ENCODE measurements around the gene CENPS.

DNA sequence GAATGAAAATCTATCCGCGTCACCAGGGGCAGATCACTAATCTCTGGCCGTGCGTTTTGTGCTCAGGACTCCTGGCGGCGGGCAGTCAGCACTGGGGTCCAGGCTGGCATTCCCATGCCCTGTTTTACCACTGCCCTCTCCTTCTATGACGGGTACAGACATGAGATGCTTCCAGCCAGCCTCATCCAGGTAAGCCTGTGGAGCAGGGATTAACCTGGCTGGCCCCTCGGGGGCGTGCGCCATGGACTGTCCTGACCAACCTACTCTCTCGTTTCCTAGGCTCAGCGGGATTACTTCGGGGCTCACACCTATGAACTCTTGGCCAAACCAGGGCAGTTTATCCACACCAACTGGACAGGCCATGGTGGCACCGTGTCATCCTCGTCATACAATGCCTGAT lies 10.9 kb upstream of the CENPS start:
- TF ChIP-seq, protein P1, sequence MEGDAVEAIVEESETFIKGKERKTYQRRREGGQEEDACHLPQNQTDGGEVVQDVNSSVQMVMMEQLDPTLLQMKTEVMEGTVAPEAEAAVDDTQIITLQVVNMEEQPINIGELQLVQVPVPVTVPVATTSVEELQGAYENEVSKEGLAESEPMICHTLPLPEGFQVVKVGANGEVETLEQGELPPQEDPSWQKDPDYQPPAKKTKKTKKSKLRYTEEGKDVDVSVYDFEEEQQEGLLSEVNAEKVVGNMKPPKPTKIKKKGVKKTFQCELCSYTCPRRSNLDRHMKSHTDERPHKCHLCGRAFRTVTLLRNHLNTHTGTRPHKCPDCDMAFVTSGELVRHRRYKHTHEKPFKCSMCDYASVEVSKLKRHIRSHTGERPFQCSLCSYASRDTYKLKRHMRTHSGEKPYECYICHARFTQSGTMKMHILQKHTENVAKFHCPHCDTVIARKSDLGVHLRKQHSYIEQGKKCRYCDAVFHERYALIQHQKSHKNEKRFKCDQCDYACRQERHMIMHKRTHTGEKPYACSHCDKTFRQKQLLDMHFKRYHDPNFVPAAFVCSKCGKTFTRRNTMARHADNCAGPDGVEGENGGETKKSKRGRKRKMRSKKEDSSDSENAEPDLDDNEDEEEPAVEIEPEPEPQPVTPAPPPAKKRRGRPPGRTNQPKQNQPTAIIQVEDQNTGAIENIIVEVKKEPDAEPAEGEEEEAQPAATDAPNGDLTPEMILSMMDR (IDR thresholded peaks at IDR 0.05): no peak
- no peak for TF ChIP-seq POLR2A (IDR thresholded peaks at IDR 0.05)

Data from Peyer's patch (tissue), 4 donors.